Vagina (tissue), 2 donors: ENCODE results near the gene SAPCD1. TPM values are rescaled to one million over a fixed set of nuclear protein-coding genes. Genes with fewer than 3 reads are reported as not detected.

Experiments
- DNase-seq, 2 donors: peaks; one replicate each; pipeline ENCODE4 v3.0.0-alpha.2; 2017; ENCODE audit errors: extremely low spot score in 2 of 2
- H3K27ac ChIP-seq: fragments of 200-600 bp; sonication (generic); one replicate; pipeline ENCODE4 v1.5.1; 2019
- H3K27me3 ChIP-seq: fragments of 200-600 bp; sonication (generic); one replicate; pipeline ENCODE4 v1.5.1; 2019
- H3K36me3 ChIP-seq, 2 donors: fragments of 200-600 bp; sonication (generic); one replicate each; pipeline ENCODE4 v1.5.1; 2017 to 2019
- H3K4me1 ChIP-seq: fragments of 200-600 bp; sonication (generic); one replicate; pipeline ENCODE4 v1.5.1; 2019
- H3K4me3 ChIP-seq, 2 donors: fragments of 200-600 bp; sonication (generic); 1 replicate in 1 of 2; 2 replicates in 1 of 2; pipeline ENCODE4 v1.5.1; 2016 to 2019
- H3K9me3 ChIP-seq: fragments of 200-600 bp; sonication (generic); one replicate; pipeline ENCODE4 v1.5.1; 2019
- POLR2A ChIP-seq, 2 donors: fragments of 450-650 bp; IDR thresholded peaks; one replicate each; pipeline ENCODE4 v1.6.1; 2017; ENCODE audit warnings: antibody characterized with exemption in 2 of 2, mild to moderate bottlenecking in 2 of 2, moderate library complexity in 2 of 2
- POLR2AphosphoS5 ChIP-seq, 2 donors: sonication (generic); formaldehyde crosslinking; IDR thresholded peaks; one replicate each; pipeline ENCODE4 v1.9.0; 2017; ENCODE audit warnings: antibody characterized with exemption in 2 of 2, mild to moderate bottlenecking in 2 of 2, low read depth in 1 of 2; ENCODE audit not compliant: insufficient read depth in 1 of 2
- intact Hi-C: fragments of 100-400 bp; cut with DNase I; formaldehyde crosslinking; loops from one replicate; pipeline ENCODE4 v1.15.1; 2023
- total RNA-seq: library from RNA; depleted of rRNA; stranded (reverse); fragments of >200 nt; gene quantifications from one replicate; pipeline ENCODE4 v1.2.3, GENCODE V29; 2016
- TF ChIP-seq, protein P1 (sequence below), 3 experiments: fragments of 450-650 bp in 2 of 3; fragments of 200-600 bp in 1 of 3; sonication (generic) in 1 of 3; IDR thresholded peaks; one replicate each; pipeline ENCODE4 v1.5.1; 2017 to 2019; ENCODE audit warnings: antibody characterized with exemption in 3 of 3, mild to moderate bottlenecking in 2 of 3, moderate library complexity in 2 of 3

SAPCD1 gene
- total RNA-seq, 1 donor from 2014 or later, result not detected

DNA sequence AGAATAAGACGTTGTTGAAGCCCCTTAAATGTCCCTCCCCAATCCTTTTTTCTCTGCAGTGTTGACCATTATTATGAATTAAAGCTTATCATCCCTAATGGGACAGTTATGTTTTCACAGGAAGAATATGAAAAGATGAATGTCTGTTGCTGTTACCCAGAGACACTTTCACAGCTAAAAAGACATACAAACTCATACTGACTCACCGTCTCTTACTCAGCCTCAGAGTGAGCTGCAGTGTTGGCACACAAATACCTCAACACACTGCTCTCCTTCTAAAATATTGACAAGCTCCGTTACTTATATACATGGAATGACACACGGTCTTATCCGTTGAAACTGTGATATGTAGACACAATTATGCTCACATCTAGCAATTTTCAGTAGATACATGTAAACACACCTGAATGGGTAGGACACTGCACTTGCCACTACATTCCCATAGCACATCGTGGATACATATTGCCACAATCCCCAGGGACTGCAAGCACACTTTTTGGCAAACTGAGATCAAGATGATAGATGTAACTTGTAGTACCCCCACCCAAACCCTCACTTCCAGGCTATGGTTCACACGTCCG lies 9.6 kb upstream of the SAPCD1 start:
- no peaks in the 10 kb centered on the region for H3K27me3 ChIP-seq
- no peak for DNase-seq
- TF ChIP-seq, protein P1, sequence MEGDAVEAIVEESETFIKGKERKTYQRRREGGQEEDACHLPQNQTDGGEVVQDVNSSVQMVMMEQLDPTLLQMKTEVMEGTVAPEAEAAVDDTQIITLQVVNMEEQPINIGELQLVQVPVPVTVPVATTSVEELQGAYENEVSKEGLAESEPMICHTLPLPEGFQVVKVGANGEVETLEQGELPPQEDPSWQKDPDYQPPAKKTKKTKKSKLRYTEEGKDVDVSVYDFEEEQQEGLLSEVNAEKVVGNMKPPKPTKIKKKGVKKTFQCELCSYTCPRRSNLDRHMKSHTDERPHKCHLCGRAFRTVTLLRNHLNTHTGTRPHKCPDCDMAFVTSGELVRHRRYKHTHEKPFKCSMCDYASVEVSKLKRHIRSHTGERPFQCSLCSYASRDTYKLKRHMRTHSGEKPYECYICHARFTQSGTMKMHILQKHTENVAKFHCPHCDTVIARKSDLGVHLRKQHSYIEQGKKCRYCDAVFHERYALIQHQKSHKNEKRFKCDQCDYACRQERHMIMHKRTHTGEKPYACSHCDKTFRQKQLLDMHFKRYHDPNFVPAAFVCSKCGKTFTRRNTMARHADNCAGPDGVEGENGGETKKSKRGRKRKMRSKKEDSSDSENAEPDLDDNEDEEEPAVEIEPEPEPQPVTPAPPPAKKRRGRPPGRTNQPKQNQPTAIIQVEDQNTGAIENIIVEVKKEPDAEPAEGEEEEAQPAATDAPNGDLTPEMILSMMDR (IDR thresholded peaks at IDR 0.05), result no peak
- TF ChIP-seq POLR2AphosphoS5 (IDR thresholded peaks at IDR 0.05; ENCODE audit: insufficient read depth in 1 of 2, low read depth in 1 of 2), result no peak
- H3K36me3 ChIP-seq, result no peaks in the 10 kb centered on the region
- intact Hi-C loops, result no loop called here
- no peak overlapping the region for H3K27ac ChIP-seq
- H3K9me3 ChIP-seq, result no peaks in the 10 kb centered on the region
- H3K4me3 ChIP-seq, result no peak overlapping the region
- no peaks in the 10 kb centered on the region for H3K4me1 ChIP-seq

DNA sequence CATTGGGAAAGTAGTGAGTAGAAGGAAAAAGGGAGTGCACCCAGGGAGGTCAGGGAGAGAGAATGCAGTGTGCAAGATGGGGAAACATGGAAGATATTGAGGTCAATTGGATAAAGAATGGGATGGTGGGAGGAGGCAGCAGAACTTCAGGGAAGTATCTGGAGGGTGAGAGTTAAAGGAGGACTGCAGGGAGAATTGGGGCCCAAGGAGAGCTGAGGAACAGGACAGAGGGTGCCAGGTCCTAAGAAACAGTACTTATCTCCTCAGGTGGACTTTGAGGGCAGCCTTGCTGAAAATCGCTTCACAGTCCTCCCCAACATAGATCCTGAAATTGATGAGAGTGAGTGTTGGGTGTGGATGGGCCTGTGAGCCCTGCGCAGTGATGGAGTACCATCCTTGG lies 4.2 kb upstream of the SAPCD1 start:
- no peak overlapping the region for H3K4me3 ChIP-seq
- no peak for DNase-seq
- no peaks in the 10 kb centered on the region for H3K36me3 ChIP-seq
- no peaks in the 10 kb centered on the region for H3K27me3 ChIP-seq
- no peaks in the 10 kb centered on the region for H3K9me3 ChIP-seq
- intact Hi-C loops, result no loop called here
- H3K27ac ChIP-seq, result no peak overlapping the region
- H3K4me1 ChIP-seq, result no peaks in the 10 kb centered on the region
- TF ChIP-seq POLR2AphosphoS5 (IDR thresholded peaks at IDR 0.05; ENCODE audit: insufficient read depth in 1 of 2, low read depth in 1 of 2) (no peak), POLR2A (IDR thresholded peaks at IDR 0.05) (no peak)
- TF ChIP-seq, protein P1 (IDR thresholded peaks at IDR 0.05), result no peak

DNA sequence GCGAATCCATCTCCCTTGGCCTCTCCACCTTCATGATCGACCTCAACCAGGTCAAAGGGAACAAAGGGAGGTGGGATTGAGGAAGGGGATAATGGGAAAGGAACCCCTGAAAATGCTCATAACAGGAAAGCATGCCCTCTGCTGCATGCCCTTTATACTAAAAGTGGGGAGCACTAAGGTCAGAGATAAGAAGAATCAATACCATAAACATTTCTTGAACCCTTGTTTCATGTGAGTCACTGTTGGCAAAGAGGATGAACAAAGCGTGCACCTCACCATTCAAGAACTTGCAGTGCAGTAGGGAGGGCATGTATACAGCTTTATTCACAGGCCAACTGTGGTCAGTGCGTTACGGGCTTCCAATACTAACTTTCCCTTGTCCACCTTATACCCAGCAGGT lies 1.7 kb upstream of the SAPCD1 start:
- H3K36me3 ChIP-seq, result no peaks in the 10 kb centered on the region
- H3K4me1 ChIP-seq, result no peaks in the 10 kb centered on the region
- H3K27me3 ChIP-seq, result no peaks in the 10 kb centered on the region
- TF ChIP-seq, protein P1 (IDR thresholded peaks at IDR 0.05), result no peak
- TF ChIP-seq POLR2AphosphoS5 (IDR thresholded peaks at IDR 0.05; ENCODE audit: insufficient read depth in 1 of 2, low read depth in 1 of 2), result no peak
- no peak for TF ChIP-seq POLR2A (IDR thresholded peaks at IDR 0.05)
- H3K27ac ChIP-seq, result no peak overlapping the region
- DNase-seq, result no peak
- intact Hi-C loops, result no loop called here
- H3K9me3 ChIP-seq, result no peaks in the 10 kb centered on the region
- no peak overlapping the region for H3K4me3 ChIP-seq

DNA sequence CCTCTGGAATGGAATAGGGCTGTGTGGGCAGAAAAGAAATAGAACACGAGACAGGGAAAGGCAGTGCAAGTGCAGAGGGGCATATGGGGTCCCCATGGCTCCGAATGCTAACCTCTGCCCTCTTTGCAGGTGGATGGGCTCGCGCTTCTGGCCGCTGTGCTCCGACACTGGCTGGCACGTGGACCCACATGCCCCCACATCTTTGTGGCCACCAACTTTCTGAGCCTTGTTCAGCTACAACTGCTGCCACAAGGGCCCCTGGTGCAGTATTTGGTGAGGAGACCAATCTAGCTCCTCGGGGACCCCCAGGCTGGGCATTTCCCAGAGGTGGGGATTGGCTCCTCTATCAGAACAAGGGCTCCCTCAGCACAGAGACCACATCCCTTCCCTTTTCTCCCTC lies 1.1 kb upstream of the SAPCD1 start:
- H3K36me3 ChIP-seq, result no peaks in the 10 kb centered on the region
- no peaks in the 10 kb centered on the region for H3K4me1 ChIP-seq
- no peak overlapping the region for H3K27ac ChIP-seq
- no peaks in the 10 kb centered on the region for H3K9me3 ChIP-seq
- intact Hi-C loops, result no loop called here
- no peaks in the 10 kb centered on the region for H3K27me3 ChIP-seq
- DNase-seq, result no peak
- H3K4me3 ChIP-seq, result no peak overlapping the region
- no peak for TF ChIP-seq POLR2A (IDR thresholded peaks at IDR 0.05)
- TF ChIP-seq, protein P1 (IDR thresholded peaks at IDR 0.05), result no peak
- no peak for TF ChIP-seq POLR2AphosphoS5 (IDR thresholded peaks at IDR 0.05; ENCODE audit: insufficient read depth in 1 of 2, low read depth in 1 of 2)

DNA sequence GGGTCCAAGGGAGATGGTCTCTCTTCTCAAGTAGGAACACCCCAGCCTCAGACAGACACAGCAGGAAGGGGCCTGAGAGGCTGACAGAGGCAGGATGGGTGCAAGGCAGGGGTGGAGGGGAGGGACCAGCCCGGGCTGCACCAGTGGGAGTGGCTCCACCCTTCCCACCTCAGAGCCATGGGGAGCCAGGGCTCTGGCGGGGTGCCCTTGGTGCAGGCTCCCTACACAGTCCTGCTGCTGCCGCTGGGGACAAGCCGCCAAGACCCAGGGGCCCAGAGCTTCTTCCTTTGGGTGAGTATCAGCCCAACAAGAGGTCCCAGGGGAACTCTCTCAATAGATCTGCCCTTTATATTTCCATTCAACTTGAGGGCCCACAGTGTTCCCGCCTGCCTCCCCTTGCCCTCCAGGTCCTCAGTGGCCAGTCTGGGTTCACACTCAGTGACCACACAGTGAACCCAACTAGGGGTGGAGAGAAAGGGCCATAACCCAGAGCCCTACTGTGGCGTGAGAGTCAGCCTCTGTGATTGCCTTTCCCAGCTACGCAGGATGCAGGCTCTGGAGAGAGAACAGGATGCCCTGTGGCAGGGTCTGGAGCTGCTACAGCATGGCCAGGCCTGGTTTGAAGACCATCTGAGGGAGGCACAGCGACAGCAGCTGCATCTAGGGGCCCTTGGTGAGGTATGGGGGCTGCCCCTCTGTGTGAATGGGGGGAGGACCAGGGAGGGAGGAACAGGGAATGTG lies 592 bp downstream of the SAPCD1 start:
- Histone ChIP-seq H3K27me3 (no peaks in the 10 kb centered on the region), H3K9me3 (no peaks in the 10 kb centered on the region), H3K4me1 (no peaks in the 10 kb centered on the region), H3K4me3 (no peak overlapping the region), H3K27ac (no peak overlapping the region), H3K36me3 (no peaks in the 10 kb centered on the region)
- no peak for DNase-seq
- intact Hi-C loops, result no loop called here
- TF ChIP-seq, protein P1 (IDR thresholded peaks at IDR 0.05), result no peak
- no peak for TF ChIP-seq POLR2A (IDR thresholded peaks at IDR 0.05)
